K562 (cell line): ENCODE measurements around the gene SLC16A4. TPM values are rescaled to one million over a fixed set of nuclear protein-coding genes. Genes with fewer than 3 reads are reported as not detected.

ENCODE experiments used
- ATAC-seq: fragments of 200-7000 bp; cut with Tn5 transposase; 3 replicates; pipeline ENCODE4 v1.9.1; 2020; ENCODE audit warnings: moderate library complexity
- BruUV-seq: library from RNA; stranded (reverse); fragments of 400-500 nt; replicated peaks from 2 replicates; lab custom pipeline; 2021; lab: Mats Ljungman, UMichigan
- CTCF ChIA-PET: fragments of 300-600 bp; formaldehyde crosslinking; extraction: SDS; loops from one replicate; lab custom pipeline; 2021; ENCODE audit warnings: low intra/inter-chr PET ratio; lab: Yijun Ruan, JAX
- POLR2A ChIA-PET: fragments of 300-600, 350-650 bp; sonication (Branson Sonifier 250); formaldehyde crosslinking; extraction: SDS; loops from one replicate; lab custom pipeline; 2021; ENCODE audit warnings: antibody characterized with exemption, inconsistent platforms; lab: Yijun Ruan, JAX
- DNase-seq, 4 experiments: peaks; one replicate each; pipeline versions ENCODE4 v3.0.0 to v3.0.0-alpha.2; 2011 to 2018; ENCODE audit warnings: low spot score in 3 of 4, mixed read lengths in 3 of 4; ENCODE audit errors: extremely low read depth in 1 of 4
- FAIRE-seq: peaks from 2 replicates; lab custom pipeline; 2011; peaks lifted over from hg19 to GRCh38; lab: Jason Lieb, UNC
- H2AFZ ChIP-seq: 2 replicates; pipeline ENCODE4 v1.6.0; 2011; ENCODE audit warnings: low read depth, low read length, control low read depth, inconsistent platforms
- H3K27ac ChIP-seq: fragments of 200-600 bp; 3 replicates; pipeline ENCODE4 v1.8.0; 2011; ENCODE audit warnings: low read depth, mild to moderate bottlenecking, control low read depth, inconsistent platforms, low read length, moderate library complexity, mixed read lengths; ENCODE audit errors: extremely low read depth
- H3K27me3 ChIP-seq, 2 experiments: fragments of 300-600 bp in 1 of 2; 2 replicates in 1 of 2; 3 replicates in 1 of 2; pipeline versions ENCODE4 v1.6.0 to v1.8.0; 2011; ENCODE audit warnings: inconsistent platforms in 2 of 2, low read length in 2 of 2, mild to moderate bottlenecking in 1 of 2, mixed read lengths in 1 of 2, moderate library complexity in 1 of 2; ENCODE audit not compliant: control insufficient read depth in 2 of 2, insufficient read depth in 2 of 2
- H3K36me3 ChIP-seq: fragments of 300-600 bp; 3 replicates; pipeline ENCODE4 v1.8.0; 2011; ENCODE audit warnings: mild to moderate bottlenecking, low read length, inconsistent platforms; ENCODE audit not compliant: control insufficient read depth, insufficient read depth
- H3K4me1 ChIP-seq, 2 experiments: fragments of 200-600 bp in 1 of 2; replicated peaks in 1 of 2; 2 replicates in 1 of 2; 3 replicates in 1 of 2; pipeline versions ENCODE4 v1.5.1 to v1.8.0; 2011; ENCODE audit warnings: inconsistent platforms in 2 of 2, low read length in 2 of 2, mild to moderate bottlenecking in 1 of 2, mixed read lengths in 1 of 2, moderate library complexity in 1 of 2; ENCODE audit not compliant: control insufficient read depth in 2 of 2, insufficient read depth in 2 of 2
- H3K4me2 ChIP-seq: 2 replicates; pipeline ENCODE4 v1.6.1; 2011; ENCODE audit warnings: low read length, control low read depth, inconsistent platforms, mixed read lengths; ENCODE audit not compliant: insufficient read depth
- H3K4me3 ChIP-seq: fragments of 200-600 bp; sonication (generic), shearing (Covaris generic); 2 replicates; pipeline ENCODE4 v1.5.1; 2016; ENCODE audit warnings: control low read depth, inconsistent platforms
- H3K79me2 ChIP-seq: fragments of 200-600 bp; 3 replicates; pipeline ENCODE4 v1.8.0; 2011; ENCODE audit warnings: low read length, inconsistent platforms; ENCODE audit not compliant: control insufficient read depth, insufficient read depth
- H3K9ac ChIP-seq, 2 experiments: 2 replicates each; pipeline versions ENCODE4 v1.6.0 to v1.6.1; 2011; ENCODE audit warnings: low read depth in 2 of 2, low read length in 2 of 2, control low read depth in 1 of 2, inconsistent platforms in 1 of 2, mild to moderate bottlenecking in 1 of 2, mixed read lengths in 1 of 2; ENCODE audit not compliant: insufficient read depth in 1 of 2
- H3K9me1 ChIP-seq: one replicate; pipeline ENCODE4 v1.6.0; 2011; ENCODE audit warnings: inconsistent platforms, mild to moderate bottlenecking, low read length, moderate library complexity; ENCODE audit not compliant: control insufficient read depth, insufficient read depth
- H3K9me3 ChIP-seq: replicated peaks from 2 replicates; pipeline ENCODE4 v1.5.1; 2011; ENCODE audit warnings: low read depth, low read length, inconsistent platforms; ENCODE audit not compliant: control insufficient read depth, insufficient read depth
- H4K20me1 ChIP-seq: replicated peaks from 2 replicates; pipeline ENCODE4 v1.6.1; 2011; ENCODE audit warnings: low read length, inconsistent platforms, mixed read lengths; ENCODE audit not compliant: control insufficient read depth, insufficient read depth
- BCL6 ChIP-seq: fragments of 250-450 bp; sonication (Bioruptor Pico); IDR thresholded peaks from 2 replicates; pipeline ENCODE4 v1.4.0; 2020
- CBFA2T2 ChIP-seq: fragments of 450-650 bp; conservative IDR thresholded peaks from 2 replicates; pipeline ENCODE4 v1.6.1; 2017; ENCODE audit warnings: mild to moderate bottlenecking
- KAT8 ChIP-seq: fragments of 450-650 bp; IDR thresholded peaks from 2 replicates; pipeline ENCODE4 v1.6.1; 2016; ENCODE audit warnings: low read depth, mild to moderate bottlenecking
- MCM2 ChIP-seq: fragments of 450-650 bp; IDR thresholded peaks from 2 replicates; pipeline ENCODE4 v1.6.1; 2017; ENCODE audit warnings: low read depth, mild to moderate bottlenecking
- NCOA2 ChIP-seq, 2 experiments: fragments of 450-650 bp; IDR thresholded peaks; 2 replicates each; pipeline ENCODE4 v1.6.1; 2018; ENCODE audit warnings: mild to moderate bottlenecking in 2 of 2, moderate library complexity in 1 of 2; ENCODE audit not compliant: partially characterized antibody in 2 of 2
- NFATC3 ChIP-seq: fragments of 450-650 bp; IDR thresholded peaks from 2 replicates; pipeline ENCODE4 v1.6.1; 2017; ENCODE audit warnings: mild to moderate bottlenecking
- NFIC ChIP-seq: fragments of 450-650 bp; IDR thresholded peaks from 2 replicates; pipeline ENCODE4 v1.6.1; 2017; ENCODE audit warnings: mild to moderate bottlenecking, inconsistent platforms
- POLR2G ChIP-seq: fragments of 200-400 bp; formaldehyde crosslinking; IDR thresholded peaks from 2 replicates; pipeline ENCODE4 v1.6.1; 2017; ENCODE audit warnings: low read depth, mild to moderate bottlenecking, antibody characterized with exemption, low read length, moderate library complexity
- PTBP1 ChIP-seq: fragments of 200-400 bp; formaldehyde crosslinking; IDR thresholded peaks from 2 replicates; pipeline ENCODE4 v1.6.1; 2017; ENCODE audit warnings: low read depth, low read length
- TEAD4 ChIP-seq, 2 experiments: sonication (generic) in 1 of 2; formaldehyde crosslinking in 1 of 2; IDR thresholded peaks; 2 replicates each; pipeline versions ENCODE4 v1.6.1 to v1.8.0; 2012 to 2022; ENCODE audit warnings: borderline replicate concordance in 1 of 2, inconsistent platforms in 1 of 2, low read length in 1 of 2, mild to moderate bottlenecking in 1 of 2, missing genetic modification reagents in 1 of 2
- ZNF41 ChIP-seq: fragments of 250-450 bp; sonication (Bioruptor Pico); conservative IDR thresholded peaks from 2 replicates; pipeline ENCODE4 v1.4.0; 2020; ENCODE audit warnings: mild to moderate bottlenecking
- ZNF766 ChIP-seq: fragments of 200-800 bp; sonication (Bioruptor generic); conservative IDR thresholded peaks from 2 replicates; pipeline ENCODE4 v1.6.1; 2016; ENCODE audit warnings: missing genetic modification characterization, missing compliant biosample characterization
- WGBS: fragments of 100-300 bp; shearing (Covaris generic); methylation state at CpG from one replicate; pipeline ENCODE4 v1.1.6; 2016; ENCODE audit warnings: low coverage, mixed read lengths; ENCODE audit not compliant: insufficient coverage; ENCODE audit errors: missing lambda C conversion rate; 5-methylcytosine and 5-hydroxymethylcytosine counted together
- in situ Hi-C: fragments of 300-500 bp; cut with MboI; formaldehyde crosslinking; loops from 4 replicates; pipeline ENCODE4 v1.15.0; 2018; ENCODE audit warnings: inconsistent platforms, mixed read lengths
- intact Hi-C: fragments of 100-400 bp; cut with micrococcal nuclease; formaldehyde crosslinking; loops from 2 replicates; pipeline ENCODE4 v1.14.2; 2022
- polyA plus RNA-seq, 8 experiments: library from polyadenylated mRNA; depleted of rRNA in 4 of 8; stranded (reverse) in 5 of 8; unstranded in 3 of 8; fragments of >200 nt; fragmentation: Nextera tagmentation in 2 of 8; fragmentation: Illumina TruSeq in 1 of 8; extraction: Ambion mirVana in 2 of 8; extraction: Trizol in 1 of 8; gene quantifications; 2 replicates each; pipeline versions ENCODE4 v1.2.1 to v1.2.3, GENCODE V29; 2011 to 2014; ENCODE audit warnings: inconsistent platforms in 1 of 8, missing spikeins in 1 of 8
- total RNA-seq, 7 experiments: library from RNA; depleted of rRNA in 6 of 7; stranded (reverse); fragments of >200 nt in 6 of 7; fragmentation: Illumina TruSeq in 2 of 7; extraction: Trizol in 2 of 7; gene quantifications; 2 replicates each; pipeline versions ENCODE4 v1.2.1 to v1.2.3, GENCODE V29; 2011 to 2021; ENCODE audit warnings: low replicate concordance in 1 of 7
- TF ChIP-seq, protein P1 (sequence below): sonication (generic); formaldehyde crosslinking; IDR thresholded peaks from 2 replicates; pipeline ENCODE4 v1.4.0; 2020; ENCODE audit warnings: mild to moderate bottlenecking, missing genetic modification reagents
- TF ChIP-seq, protein P2 (sequence below): sonication (generic); formaldehyde crosslinking; IDR thresholded peaks from 2 replicates; pipeline ENCODE4 v1.8.1; 2023; ENCODE audit warnings: mild to moderate bottlenecking, missing genetic modification reagents
- TF ChIP-seq, protein P3 (sequence below): fragments of 250-450 bp; sonication (Bioruptor Pico); IDR thresholded peaks from 2 replicates; pipeline ENCODE4 v1.8.0; 2021; ENCODE audit warnings: borderline replicate concordance, mild to moderate bottlenecking, moderate library complexity; ENCODE audit not compliant: poor library complexity, severe bottlenecking
- TF ChIP-seq, protein P4 (sequence below): fragments of 450-650 bp; IDR thresholded peaks from 2 replicates; pipeline ENCODE4 v1.6.1; 2018; ENCODE audit warnings: mild to moderate bottlenecking, low read depth; ENCODE audit not compliant: partially characterized antibody
- TF ChIP-seq, protein P5 (sequence below): fragments of 450-650 bp; formaldehyde crosslinking; IDR thresholded peaks from 2 replicates; pipeline ENCODE4 v1.4.0; 2020; ENCODE audit warnings: mild to moderate bottlenecking

The SLC16A4 gene
- total and polyA plus RNA-seq, 9 of the 15 experiments (the other 6 are each of a cell fraction or from before 2014, with no cell fraction given): 0.04 to 0.31 (median 0.18) TPM; not detected in 1

DNA sequence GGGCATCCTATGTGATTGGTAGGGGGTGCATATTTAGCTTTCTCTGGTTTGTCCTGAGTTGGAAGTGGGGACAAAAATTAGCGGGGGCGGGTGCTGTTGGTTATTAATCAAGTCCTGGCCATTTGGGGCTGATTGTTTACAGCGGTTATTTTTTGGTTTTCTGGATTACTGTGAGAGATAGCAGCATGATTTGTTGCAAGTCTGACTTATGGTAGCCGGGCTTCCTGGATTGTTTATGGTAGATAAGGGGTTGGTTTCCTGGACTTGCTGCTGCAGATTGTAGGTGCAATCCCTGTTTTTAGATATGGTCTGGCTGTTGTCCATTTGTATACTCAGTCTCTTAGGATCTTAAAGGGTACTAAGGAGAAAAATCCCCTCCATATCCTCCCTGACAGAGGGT, 48.1 kb upstream of the SLC16A4 start:
- in situ Hi-C loops: no loop called here
- Histone ChIP-seq H3K36me3 (no peaks in the 10 kb centered on the region), H3K79me2 (no peaks in the 10 kb centered on the region), H3K27me3 (peaks cover 36 to 74% of the 10 kb centered on the region in 2 experiments), H3K9me3 (no peaks in the 10 kb centered on the region), H3K9me1 (no peaks in the 10 kb centered on the region), H2AFZ (no peak overlapping the region), H3K27ac (no peak overlapping the region), H4K20me1 (peaks cover 21% of the 10 kb centered on the region; the same call in 1 of the 2 replicates), H3K4me2 (no peak overlapping the region), H3K9ac (no peak overlapping the region), H3K4me1 (peaks cover 4 to 16% of the 10 kb centered on the region in 2 experiments; a peak in 4 of 5 replicates), H3K4me3 (no peak overlapping the region)
- BruUV-seq: no TSS peak
- ChIA-PET CTCF (no interaction called here), POLR2A (interaction anchor here (0.8 to 6.0 kb wide), 4 partner anchors 8 to 98 kb away, joined by 3 to 24 read pairs (median 4); no protein-coding TSS in a partner anchor)
- WGBS: 2% methylated on average over 4 of the region's 4 CpGs
- DNase-seq: peak in 3 of 4 experiments; percentile 32 to 55 (median 55)
- peak; percentile 39; the same call in 2 of the 3 replicates for ATAC-seq
- intact Hi-C loops: no loop called here
- FAIRE-seq: no peak
- TF ChIP-seq, protein P1, sequence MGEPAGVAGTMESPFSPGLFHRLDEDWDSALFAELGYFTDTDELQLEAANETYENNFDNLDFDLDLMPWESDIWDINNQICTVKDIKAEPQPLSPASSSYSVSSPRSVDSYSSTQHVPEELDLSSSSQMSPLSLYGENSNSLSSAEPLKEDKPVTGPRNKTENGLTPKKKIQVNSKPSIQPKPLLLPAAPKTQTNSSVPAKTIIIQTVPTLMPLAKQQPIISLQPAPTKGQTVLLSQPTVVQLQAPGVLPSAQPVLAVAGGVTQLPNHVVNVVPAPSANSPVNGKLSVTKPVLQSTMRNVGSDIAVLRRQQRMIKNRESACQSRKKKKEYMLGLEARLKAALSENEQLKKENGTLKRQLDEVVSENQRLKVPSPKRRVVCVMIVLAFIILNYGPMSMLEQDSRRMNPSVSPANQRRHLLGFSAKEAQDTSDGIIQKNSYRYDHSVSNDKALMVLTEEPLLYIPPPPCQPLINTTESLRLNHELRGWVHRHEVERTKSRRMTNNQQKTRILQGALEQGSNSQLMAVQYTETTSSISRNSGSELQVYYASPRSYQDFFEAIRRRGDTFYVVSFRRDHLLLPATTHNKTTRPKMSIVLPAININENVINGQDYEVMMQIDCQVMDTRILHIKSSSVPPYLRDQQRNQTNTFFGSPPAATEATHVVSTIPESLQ (CRISPR knock-in tag): no peak
- TF ChIP-seq MCM2: no peak
- 0 out of 2 replicates have a peak, but pooled peaks have one; percentile 29 for TF ChIP-seq BCL6 (CRISPR knock-in tag)
- peak; percentile 89 for TF ChIP-seq TEAD4 (IDR thresholded peaks at IDR 0.05; ENCODE audit: low read length)
- no peak for TF ChIP-seq TEAD4 (CRISPR knock-in tag; IDR thresholded peaks at IDR 0.05; ENCODE audit: borderline replicate concordance)
- peak; percentile 43; the same call in 1 of the 2 replicates for TF ChIP-seq ZNF766 (CRISPR knock-in tag)
- no peak for TF ChIP-seq ZNF41 (CRISPR knock-in tag)
- TF ChIP-seq KAT8: no peak
- TF ChIP-seq, protein P2, sequence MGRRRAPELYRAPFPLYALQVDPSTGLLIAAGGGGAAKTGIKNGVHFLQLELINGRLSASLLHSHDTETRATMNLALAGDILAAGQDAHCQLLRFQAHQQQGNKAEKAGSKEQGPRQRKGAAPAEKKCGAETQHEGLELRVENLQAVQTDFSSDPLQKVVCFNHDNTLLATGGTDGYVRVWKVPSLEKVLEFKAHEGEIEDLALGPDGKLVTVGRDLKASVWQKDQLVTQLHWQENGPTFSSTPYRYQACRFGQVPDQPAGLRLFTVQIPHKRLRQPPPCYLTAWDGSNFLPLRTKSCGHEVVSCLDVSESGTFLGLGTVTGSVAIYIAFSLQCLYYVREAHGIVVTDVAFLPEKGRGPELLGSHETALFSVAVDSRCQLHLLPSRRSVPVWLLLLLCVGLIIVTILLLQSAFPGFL (CRISPR knock-in tag): no peak
- no peak for TF ChIP-seq NCOA2 (IDR thresholded peaks at IDR 0.05; ENCODE audit: partially characterized antibody in 2 of 2)
- peak; percentile 74 for TF ChIP-seq NFIC
- TF ChIP-seq PTBP1: no peak
- TF ChIP-seq CBFA2T2: peak; percentile 86
- TF ChIP-seq, protein P3, sequence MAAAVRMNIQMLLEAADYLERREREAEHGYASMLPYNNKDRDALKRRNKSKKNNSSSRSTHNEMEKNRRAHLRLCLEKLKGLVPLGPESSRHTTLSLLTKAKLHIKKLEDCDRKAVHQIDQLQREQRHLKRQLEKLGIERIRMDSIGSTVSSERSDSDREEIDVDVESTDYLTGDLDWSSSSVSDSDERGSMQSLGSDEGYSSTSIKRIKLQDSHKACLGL (CRISPR knock-in tag): no peak
- TF ChIP-seq NFATC3: no peak
- TF ChIP-seq, protein P4, sequence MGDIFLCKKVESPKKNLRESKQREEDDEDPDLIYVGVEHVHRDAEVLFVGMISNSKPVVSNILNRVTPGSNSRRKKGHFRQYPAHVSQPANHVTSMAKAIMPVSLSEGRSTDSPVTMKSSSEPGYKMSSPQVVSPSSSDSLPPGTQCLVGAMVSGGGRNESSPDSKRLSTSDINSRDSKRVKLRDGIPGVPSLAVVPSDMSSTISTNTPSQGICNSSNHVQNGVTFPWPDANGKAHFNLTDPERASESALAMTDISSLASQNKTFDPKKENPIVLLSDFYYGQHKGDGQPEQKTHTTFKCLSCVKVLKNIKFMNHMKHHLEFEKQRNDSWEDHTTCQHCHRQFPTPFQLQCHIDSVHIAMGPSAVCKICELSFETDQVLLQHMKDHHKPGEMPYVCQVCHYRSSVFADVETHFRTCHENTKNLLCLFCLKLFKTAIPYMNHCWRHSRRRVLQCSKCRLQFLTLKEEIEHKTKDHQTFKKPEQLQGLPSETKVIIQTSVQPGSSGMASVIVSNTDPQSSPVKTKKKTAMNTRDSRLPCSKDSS: no peak
- TF ChIP-seq, protein P5, sequence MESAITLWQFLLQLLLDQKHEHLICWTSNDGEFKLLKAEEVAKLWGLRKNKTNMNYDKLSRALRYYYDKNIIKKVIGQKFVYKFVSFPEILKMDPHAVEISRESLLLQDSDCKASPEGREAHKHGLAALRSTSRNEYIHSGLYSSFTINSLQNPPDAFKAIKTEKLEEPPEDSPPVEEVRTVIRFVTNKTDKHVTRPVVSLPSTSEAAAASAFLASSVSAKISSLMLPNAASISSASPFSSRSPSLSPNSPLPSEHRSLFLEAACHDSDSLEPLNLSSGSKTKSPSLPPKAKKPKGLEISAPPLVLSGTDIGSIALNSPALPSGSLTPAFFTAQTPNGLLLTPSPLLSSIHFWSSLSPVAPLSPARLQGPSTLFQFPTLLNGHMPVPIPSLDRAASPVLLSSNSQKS (CRISPR knock-in tag): no peak
- no peak for TF ChIP-seq POLR2G
